Kidney epithelial cell (primary cell): Measurements from ENCODE around the gene SMR3B. TPM values are rescaled to one million over a fixed set of nuclear protein-coding genes. Genes with fewer than 3 reads are reported as not detected.

Experiments
- DNase-seq: peaks from one replicate; pipeline ENCODE4 v3.0.0-alpha.2; 2010; ENCODE audit warnings: low read depth
- H3K27me3 ChIP-seq: 2 replicates; pipeline ENCODE4 v1.6.0; 2011; ENCODE audit warnings: low read length; ENCODE audit not compliant: control insufficient read depth, insufficient read depth
- H3K36me3 ChIP-seq: 2 replicates; pipeline ENCODE4 v1.5.1; 2011; ENCODE audit warnings: low read length; ENCODE audit not compliant: control insufficient read depth, insufficient read depth
- H3K4me3 ChIP-seq: 2 replicates; pipeline ENCODE4 v1.5.1; 2011; ENCODE audit warnings: low read depth, mild to moderate bottlenecking, control low read depth, low read length
- CTCF ChIP-seq: IDR thresholded peaks from 2 replicates; pipeline ENCODE4 v1.5.1; 2011; ENCODE audit warnings: mild to moderate bottlenecking, moderate library complexity, low read length, control low read depth, inconsistent platforms; ENCODE audit not compliant: insufficient read depth, poor library complexity, severe bottlenecking
- total RNA-seq: library from RNA; depleted of rRNA; stranded (reverse); fragments of >200 nt; gene quantifications from 2 replicates; pipeline ENCODE4 v1.2.3, GENCODE V29; 2015

SMR3B gene
- total RNA-seq: not detected in 2 replicates

- Histone ChIP-seq H3K4me3 (no peak within 1 kb of the TSS), H3K27me3 (no peaks in the 10 kb centered on the region), H3K36me3 (no peaks in the 10 kb centered on the region)
- DNase-seq: no peak
- no peak for TF ChIP-seq CTCF
Measured at GRCh38 chr4:70382691-70383181, at the start of gene SMR3B. TSS of gene SMR3B (plus strand) at chr4:70383131. CDS start at chr4:70384511, 1,380 bp downstream.

- TF ChIP-seq CTCF: no peak
- DNase-seq: no peak
- H3K4me3 ChIP-seq: no peak within 1 kb of the TSS
Measured at GRCh38 chr4:70334681-70335080, 48.2 kb upstream of the SMR3B start, which contains the start of gene CABS1. TSS of gene CABS1 (plus strand) at chr4:70334981. CDS start at chr4:70335040, 59 bp downstream.

GRCh38 chr4:70336043-70336442, 46.9 kb upstream of the SMR3B start:
- no peak overlapping the region for H3K4me3 ChIP-seq
- no peaks in the 10 kb centered on the region for H3K36me3 ChIP-seq
- TF ChIP-seq CTCF: no peak
- no peak for DNase-seq
- H3K27me3 ChIP-seq: no peaks in the 10 kb centered on the region

More at GRCh38 chr4:70334681-70335080, 48.2 kb upstream of the SMR3B start, which contains the start of gene CABS1:
- Histone ChIP-seq H3K27me3 (no peaks in the 10 kb centered on the region), H3K36me3 (no peaks in the 10 kb centered on the region)

GRCh38 chr4:70337886-70338420, 45.0 kb upstream of the SMR3B start:
- Histone ChIP-seq H3K4me3 (no peak overlapping the region), H3K27me3 (no peaks in the 10 kb centered on the region), H3K36me3 (no peaks in the 10 kb centered on the region)
- TF ChIP-seq CTCF: no peak
- no peak for DNase-seq

- Histone ChIP-seq H3K27me3 (no peaks in the 10 kb centered on the region), H3K36me3 (no peaks in the 10 kb centered on the region), H3K4me3 (no peak overlapping the region)
- no peak for TF ChIP-seq CTCF
- no peak for DNase-seq
Measured at GRCh38 chr4:70356185-70356584, 26.7 kb upstream of the SMR3B start.
